NCI-H524 (cell line): ENCODE data around the gene PTGES3L.

Experiments
- DNase-seq, 2 experiments: peaks; one replicate each; lab custom pipeline; 2025; lab: John Stamatoyannopoulos, UW

Gene PTGES3L

GRCh38 chr17:42979511-42980273 lies at the start of gene PTGES3L:
Gene PTGES3L (minus strand): TSS chr17:42980080. CDS start chr17:42980053, 27 bp downstream.
- peak; percentile 63 to 82 for DNase-seq

GRCh38 chr17:43028221-43028861 lies 48.5 kb upstream of the PTGES3L start:
- DNase-seq: no peak

DNA sequence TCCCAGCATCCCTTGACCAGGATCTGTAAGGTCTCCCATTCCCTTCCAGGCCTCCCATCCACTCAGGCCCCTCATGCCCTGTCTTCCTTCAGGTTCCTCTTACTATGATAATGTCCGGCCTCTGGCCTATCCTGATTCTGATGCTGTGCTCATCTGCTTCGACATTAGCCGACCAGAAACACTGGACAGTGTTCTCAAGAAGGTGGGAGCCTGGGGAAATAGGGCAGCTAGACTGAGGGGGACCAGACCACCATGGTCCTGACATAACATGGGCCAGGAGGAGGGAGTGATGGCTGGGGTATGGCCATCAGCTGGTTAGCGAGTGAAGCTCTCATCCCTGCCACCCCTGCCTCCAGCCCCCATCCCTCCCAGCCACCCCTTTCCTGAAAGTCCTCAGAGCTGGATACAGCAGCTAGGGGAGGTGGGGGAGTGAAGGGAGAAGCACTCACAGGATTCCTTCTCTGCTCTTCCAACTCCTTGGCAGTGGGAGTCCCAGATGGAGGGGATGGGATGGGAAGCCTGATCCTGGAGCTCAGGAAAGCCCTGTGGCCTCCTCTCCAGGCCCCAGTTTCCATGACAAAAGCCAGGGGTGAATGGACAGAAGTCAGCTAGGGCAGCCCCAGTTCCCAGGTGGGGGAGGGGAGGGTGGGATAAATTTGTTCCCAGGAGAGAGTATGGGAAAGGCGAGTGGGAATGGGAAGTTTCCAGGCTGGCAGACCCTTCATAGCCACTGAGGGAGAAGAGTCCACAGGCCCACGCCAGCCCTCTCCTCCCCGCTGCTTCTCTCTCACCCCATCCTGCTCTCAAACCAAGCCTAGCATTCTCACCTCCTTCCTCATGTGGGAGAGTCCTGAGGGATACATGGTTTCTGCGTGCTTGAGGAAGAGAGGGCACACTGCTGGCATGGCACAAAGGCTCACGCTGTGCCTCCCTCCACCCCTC lies 47.5 kb upstream of the PTGES3L start:
- no peak for DNase-seq

GRCh38 chr17:43026595-43026994 lies 46.7 kb upstream of the PTGES3L start:
- DNase-seq: no peak

GRCh38 chr17:43025766-43026537 lies 46.1 kb upstream of the PTGES3L start:
- no peak for DNase-seq

- DNase-seq: peak in 1 of 2 experiments; percentile 49
Observed at GRCh38 chr17:43025290-43025657, 45.4 kb upstream of the PTGES3L start.

- DNase-seq: peak; percentile 98
Observed at GRCh38 chr17:43024407-43025289, 44.8 kb upstream of the PTGES3L start, which contains the start of gene RND2. Gene RND2 (plus strand): TSS chr17:43025231. CDS start chr17:43025348, 117 bp downstream.

DNA sequence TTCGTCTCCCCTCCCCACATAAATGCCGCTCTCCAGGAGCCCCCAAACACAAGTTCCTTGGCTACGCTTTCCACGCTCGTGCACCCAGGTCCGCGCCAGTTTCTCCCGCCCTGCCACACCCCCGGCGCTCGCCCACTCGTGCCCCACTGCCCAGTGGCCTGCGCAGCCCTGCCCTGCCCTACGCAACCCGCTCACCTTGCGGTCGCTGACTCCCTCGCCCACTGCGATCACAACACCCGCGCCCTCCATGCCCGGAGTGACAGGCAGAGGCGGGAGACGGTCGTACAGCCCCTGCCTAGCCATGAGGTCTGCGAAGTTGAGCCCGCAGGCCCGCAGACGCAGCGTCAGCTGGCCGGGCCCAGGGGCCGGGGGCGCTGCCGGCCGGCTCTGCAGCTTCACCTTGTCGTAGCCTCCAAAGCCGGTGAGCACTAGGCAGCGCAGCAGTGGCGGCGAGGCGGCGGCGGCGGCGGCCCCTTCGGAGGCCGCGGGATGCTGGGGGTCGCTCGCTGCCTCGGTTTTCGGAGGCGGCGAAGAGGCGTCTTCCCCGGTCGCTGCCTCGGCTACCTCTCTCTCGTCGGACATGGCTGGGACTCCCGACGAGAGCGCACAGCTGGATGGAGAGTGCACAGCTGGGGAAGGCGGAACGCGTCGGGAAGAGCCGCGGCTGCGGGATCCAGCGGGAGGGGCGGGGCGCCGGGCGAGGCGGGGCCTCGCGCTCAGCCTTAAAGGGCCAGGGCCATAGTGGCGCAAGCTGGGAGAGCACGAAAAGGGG lies 42.0 kb upstream of the PTGES3L start, which contains the start of gene VAT1:
TSS of gene VAT1 (minus strand) at position 645 of the 772 bp plus-strand sequence. CDS start at position 582, 63 bp downstream.
- peak; percentile 35 to 80 for DNase-seq

- no peak for DNase-seq
Observed at GRCh38 chr17:43020789-43021740, 41.2 kb upstream of the PTGES3L start.

GRCh38 chr17:43020030-43020621 lies 40.2 kb upstream of the PTGES3L start:
- no peak for DNase-seq

- DNase-seq: no peak
Observed at GRCh38 chr17:43019418-43019817, 39.5 kb upstream of the PTGES3L start.

- DNase-seq: no peak
Observed at GRCh38 chr17:43018932-43019331, 39.1 kb upstream of the PTGES3L start.

GRCh38 chr17:43018008-43018853 lies 38.4 kb upstream of the PTGES3L start:
- DNase-seq: peak; percentile 49 to 78

DNA sequence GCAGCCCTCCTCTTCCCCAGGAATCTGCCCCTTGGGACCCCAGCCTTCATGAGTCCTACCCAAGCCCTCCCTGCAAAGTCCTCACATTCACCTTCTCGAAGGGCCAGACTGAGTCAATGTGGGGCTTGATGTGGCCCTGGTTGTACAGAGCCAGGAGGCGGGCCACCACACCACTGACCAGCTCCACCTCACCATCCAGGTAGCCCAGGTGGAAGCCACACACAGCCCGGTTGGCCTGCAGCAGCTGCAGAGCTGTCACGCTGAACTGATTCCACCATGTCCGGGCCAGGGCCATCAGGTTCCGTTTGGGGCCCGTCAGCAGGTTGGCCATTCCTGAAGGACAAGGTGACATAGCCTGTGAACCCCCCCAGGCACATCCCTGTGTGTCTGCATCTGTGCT lies 36.3 kb upstream of the PTGES3L start:
- no peak for DNase-seq

- no peak for DNase-seq
Observed at GRCh38 chr17:43015579-43015978, 35.7 kb upstream of the PTGES3L start.

DNA sequence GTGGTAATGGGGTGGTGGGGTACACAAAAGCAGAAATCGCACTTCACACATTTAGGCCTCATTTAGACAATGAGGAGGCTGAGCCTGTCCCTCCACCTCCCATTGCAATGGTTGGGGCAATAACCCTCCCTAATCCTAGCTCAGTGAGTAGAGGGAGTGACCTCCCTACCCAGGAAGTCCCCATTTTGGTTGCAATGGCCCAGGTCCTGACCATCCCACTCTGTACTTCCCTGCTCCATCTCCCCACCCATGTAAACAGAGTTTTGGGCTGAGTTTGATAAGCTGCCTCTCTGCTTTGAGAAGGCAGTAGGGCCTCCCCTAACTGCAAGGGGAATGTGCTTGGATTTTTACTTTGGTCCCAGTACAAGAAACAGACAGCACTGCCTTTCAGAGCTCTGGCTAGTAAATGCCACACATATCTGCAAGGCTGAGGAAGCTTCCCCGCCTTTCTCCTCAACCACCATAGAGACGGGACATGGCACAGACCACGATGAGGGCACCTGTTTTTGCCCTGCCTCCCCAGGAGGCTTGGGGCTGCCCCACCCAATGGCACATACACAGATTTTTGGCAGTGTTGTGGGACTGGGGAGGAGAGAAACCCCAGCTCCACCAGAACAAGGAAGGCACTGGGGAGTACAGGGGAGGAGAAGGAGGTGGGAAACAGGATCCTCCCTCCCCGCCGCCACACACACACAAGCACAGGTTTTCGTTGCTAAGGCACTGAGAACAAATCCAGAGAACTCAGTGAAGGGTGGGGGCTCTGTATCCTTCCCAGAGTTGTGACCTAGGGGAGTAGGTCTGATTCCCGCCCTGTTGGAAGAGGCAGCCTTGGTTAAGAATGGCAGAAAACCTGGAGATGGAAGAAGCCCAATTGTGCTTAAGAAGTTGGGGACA lies 35.0 kb upstream of the PTGES3L start:
- no peak for DNase-seq
